Neuronal stem cell (in vitro differentiated cells): ENCODE results near the gene PTPN12.

Experiments used
- DNase-seq: peaks from one replicate; pipeline ENCODE4 v3.0.0-alpha.2; 2013; ENCODE audit warnings: low spot score
- H2AFZ ChIP-seq: one replicate; pipeline ENCODE4 v1.6.1; 2013; ENCODE audit warnings: mild to moderate bottlenecking, low read length, inconsistent platforms
- H2AK5ac ChIP-seq: 2 replicates; pipeline ENCODE4 v1.6.1; 2013; ENCODE audit warnings: low read depth, mild to moderate bottlenecking, inconsistent platforms, low read length, moderate library complexity, mixed read lengths
- H2BK120ac ChIP-seq: 2 replicates; pipeline ENCODE4 v1.6.1; 2013; ENCODE audit warnings: low read depth, mild to moderate bottlenecking, inconsistent platforms, low read length, moderate library complexity, mixed read lengths
- H2BK12ac ChIP-seq: one replicate; pipeline ENCODE4 v1.6.1; 2013; ENCODE audit warnings: low read length, inconsistent platforms
- H2BK15ac ChIP-seq: 2 replicates; pipeline ENCODE4 v1.6.1; 2013; ENCODE audit warnings: mild to moderate bottlenecking, low read length, inconsistent platforms, mixed read lengths
- H2BK5ac ChIP-seq: one replicate; pipeline ENCODE4 v1.6.1; 2013; ENCODE audit warnings: inconsistent platforms, mild to moderate bottlenecking, low read length, moderate library complexity
- H3K14ac ChIP-seq: one replicate; pipeline ENCODE4 v1.6.1; 2013; ENCODE audit warnings: low read length, inconsistent platforms
- H3K18ac ChIP-seq: 2 replicates; pipeline ENCODE4 v1.6.1; 2013; ENCODE audit warnings: low read length, inconsistent platforms
- H3K23ac ChIP-seq: 2 replicates; pipeline ENCODE4 v1.6.1; 2013; ENCODE audit warnings: low read depth, mild to moderate bottlenecking, mixed read lengths, low read length, inconsistent platforms; ENCODE audit not compliant: poor library complexity
- H3K27ac ChIP-seq: replicated peaks from 3 replicates; pipeline ENCODE4 v1.5.1; 2013; ENCODE audit warnings: low read length, inconsistent platforms
- H3K27me3 ChIP-seq, 3 experiments: 2 replicates each; pipeline ENCODE4 v1.6.1; 2013; ENCODE audit warnings: low read length in 3 of 3, mild to moderate bottlenecking in 2 of 3, inconsistent platforms in 1 of 3, low read depth in 1 of 3, mixed read lengths in 1 of 3, moderate library complexity in 1 of 3; ENCODE audit not compliant: control insufficient read depth in 3 of 3, insufficient read depth in 3 of 3
- H3K36me3 ChIP-seq, 2 donors: replicated peaks in 1 of 2; 2 replicates each; pipeline ENCODE4 v1.6.1; 2013; ENCODE audit warnings: low read length in 2 of 2; ENCODE audit not compliant: control insufficient read depth in 2 of 2, insufficient read depth in 2 of 2
- H3K4ac ChIP-seq: 2 replicates; pipeline ENCODE4 v1.6.1; 2013; ENCODE audit warnings: inconsistent platforms, mild to moderate bottlenecking, low read length, moderate library complexity
- H3K4me1 ChIP-seq, 2 donors: 1 replicate in 1 of 2; 2 replicates in 1 of 2; pipeline ENCODE4 v1.6.1; 2013; ENCODE audit warnings: low read length in 2 of 2, low read depth in 1 of 2; ENCODE audit not compliant: control insufficient read depth in 2 of 2, insufficient read depth in 1 of 2
- H3K4me2 ChIP-seq: one replicate; pipeline ENCODE4 v1.6.1; 2013; ENCODE audit warnings: mild to moderate bottlenecking, low read length, inconsistent platforms; ENCODE audit not compliant: insufficient read depth, poor library complexity, severe bottlenecking
- H3K4me3 ChIP-seq, 2 donors: 2 replicates each; pipeline ENCODE4 v1.5.1; 2013; ENCODE audit warnings: low read length in 2 of 2, mild to moderate bottlenecking in 2 of 2, inconsistent platforms in 1 of 2, moderate library complexity in 1 of 2
- H3K79me1 ChIP-seq: one replicate; pipeline ENCODE4 v1.6.1; 2013; ENCODE audit warnings: low read depth, mild to moderate bottlenecking, inconsistent platforms, low read length, moderate library complexity
- H3K9ac ChIP-seq: one replicate; pipeline ENCODE4 v1.6.1; 2013; ENCODE audit warnings: mild to moderate bottlenecking, low read depth, low read length, inconsistent platforms; ENCODE audit not compliant: poor library complexity
- H3K9me3 ChIP-seq, 2 donors: replicated peaks in 1 of 2; 2 replicates each; pipeline versions ENCODE3 to v1.6.1; 2013; ENCODE audit warnings: low read length in 2 of 2, mild to moderate bottlenecking in 2 of 2, inconsistent platforms in 1 of 2, low read depth in 1 of 2, mixed read lengths in 1 of 2, moderate library complexity in 1 of 2; ENCODE audit not compliant: control insufficient read depth in 2 of 2, insufficient read depth in 1 of 2
- H4K8ac ChIP-seq: one replicate; pipeline ENCODE4 v1.6.1; 2013; ENCODE audit warnings: low read depth, mild to moderate bottlenecking, inconsistent platforms, low read length, moderate library complexity
- H4K91ac ChIP-seq: one replicate; pipeline ENCODE4 v1.6.1; 2013; ENCODE audit warnings: low read length, low read depth, mild to moderate bottlenecking, inconsistent platforms; ENCODE audit not compliant: poor library complexity
- WGBS, 2 donors: extraction: QIAGEN DNeasy Blood & Tissue Kit; methylation state at CpG; one replicate each; pipeline ENCODE4 v1.1.7; 2013; ENCODE audit warnings: missing lambda C conversion rate in 2 of 2, mixed read lengths in 1 of 2; ENCODE audit not compliant: insufficient read length in 2 of 2, insufficient replicate concordance in 1 of 2; ENCODE audit errors: extremely low coverage in 2 of 2; 5-methylcytosine and 5-hydroxymethylcytosine counted together

Gene PTPN12

DNA sequence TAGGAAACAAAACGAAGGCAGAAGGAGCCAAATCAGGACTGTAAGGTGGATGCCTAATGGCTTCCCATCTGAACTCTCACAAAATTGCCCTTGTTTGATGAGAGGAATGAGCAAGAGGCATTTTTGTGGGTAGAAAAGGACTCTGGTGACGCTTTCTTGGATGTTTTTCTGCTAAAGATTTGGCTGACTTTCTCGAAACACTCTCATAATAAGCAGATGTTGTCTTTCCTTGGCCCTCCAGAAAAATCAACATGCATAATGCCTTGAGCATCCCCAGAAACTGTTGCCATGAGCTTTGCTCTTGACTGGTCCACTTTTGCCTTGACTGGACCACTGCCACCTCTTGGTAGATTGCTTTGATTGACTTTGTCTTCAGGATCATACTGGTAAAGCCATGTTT is 13.5 kb downstream of the PTPN12 start:
- no peak overlapping the region for H3K4me3 ChIP-seq
- WGBS, 2 donors = no CpG with 5 or more reads among the region's 3 CpGs
- no peak overlapping the region for H4K8ac ChIP-seq
- peaks cover 4 to 82% of the 10 kb centered on the region in 2 donors for H3K36me3 ChIP-seq
- H3K9ac ChIP-seq = no peak overlapping the region
- H3K4me2 ChIP-seq = no peak overlapping the region
- H2BK15ac ChIP-seq = no peak overlapping the region
- H4K91ac ChIP-seq = no peak overlapping the region
- H3K23ac ChIP-seq = no peak overlapping the region
- no peak overlapping the region for H2BK12ac ChIP-seq
- no peak overlapping the region for H2BK5ac ChIP-seq
- H3K27ac ChIP-seq = no peak overlapping the region
- no peak overlapping the region for H3K4ac ChIP-seq
- H3K79me1 ChIP-seq = peaks cover 3% of the 10 kb centered on the region
- H3K18ac ChIP-seq = no peak overlapping the region
- DNase-seq = no peak
- no peak overlapping the region for H2AFZ ChIP-seq
- H3K9me3 ChIP-seq = peaks cover 2 to 28% of the 10 kb centered on the region in 2 donors
- no peak overlapping the region for H2BK120ac ChIP-seq
- H2AK5ac ChIP-seq = no peak overlapping the region
- H3K27me3 ChIP-seq = no peaks in the 10 kb centered on the region
- no peak overlapping the region for H3K14ac ChIP-seq
- H3K4me1 ChIP-seq = no peaks in the 10 kb centered on the region

DNA sequence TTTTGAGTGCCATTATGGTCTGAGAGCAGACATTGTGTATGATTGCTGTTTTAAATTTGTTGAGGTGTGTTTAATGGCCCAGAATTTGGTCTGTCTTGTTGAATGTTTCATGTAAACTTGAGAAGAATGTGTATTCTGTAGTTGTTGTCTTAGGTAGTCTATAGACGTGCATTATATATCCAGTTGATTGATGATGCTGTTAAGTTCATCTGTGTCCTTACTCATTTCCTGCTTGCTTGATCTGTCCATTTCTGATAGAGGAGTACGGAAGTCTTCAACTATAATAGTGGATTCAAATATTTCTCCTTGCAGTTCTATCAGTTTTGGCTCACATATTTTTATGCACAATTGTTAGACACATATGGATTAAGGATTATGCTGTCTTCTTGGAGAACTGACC is 16.0 kb downstream of the PTPN12 start:
- Histone ChIP-seq H3K27me3 (no peaks in the 10 kb centered on the region), H3K9me3 (peaks cover 2 to 27% of the 10 kb centered on the region in 2 donors), H3K14ac (no peak overlapping the region), H2BK120ac (no peak overlapping the region), H3K4me1 (no peaks in the 10 kb centered on the region), H3K18ac (no peak overlapping the region), H4K91ac (no peak overlapping the region), H3K4me3 (no peak overlapping the region), H3K4me2 (no peak overlapping the region), H3K79me1 (peaks cover 6% of the 10 kb centered on the region), H2BK5ac (no peak overlapping the region), H2AFZ (no peak overlapping the region), H3K36me3 (peaks cover 9 to 79% of the 10 kb centered on the region in 2 donors), H2AK5ac (no peak overlapping the region), H2BK12ac (no peak overlapping the region), H3K23ac (no peak overlapping the region), H4K8ac (no peak overlapping the region), H3K4ac (no peak overlapping the region), H2BK15ac (no peak overlapping the region), H3K27ac (no peak overlapping the region), H3K9ac (no peak overlapping the region)
- no peak for DNase-seq
- whole genome bisulfite sequencing, 2 donors = no CpG with 5 or more reads among the region's 2 CpGs

DNA sequence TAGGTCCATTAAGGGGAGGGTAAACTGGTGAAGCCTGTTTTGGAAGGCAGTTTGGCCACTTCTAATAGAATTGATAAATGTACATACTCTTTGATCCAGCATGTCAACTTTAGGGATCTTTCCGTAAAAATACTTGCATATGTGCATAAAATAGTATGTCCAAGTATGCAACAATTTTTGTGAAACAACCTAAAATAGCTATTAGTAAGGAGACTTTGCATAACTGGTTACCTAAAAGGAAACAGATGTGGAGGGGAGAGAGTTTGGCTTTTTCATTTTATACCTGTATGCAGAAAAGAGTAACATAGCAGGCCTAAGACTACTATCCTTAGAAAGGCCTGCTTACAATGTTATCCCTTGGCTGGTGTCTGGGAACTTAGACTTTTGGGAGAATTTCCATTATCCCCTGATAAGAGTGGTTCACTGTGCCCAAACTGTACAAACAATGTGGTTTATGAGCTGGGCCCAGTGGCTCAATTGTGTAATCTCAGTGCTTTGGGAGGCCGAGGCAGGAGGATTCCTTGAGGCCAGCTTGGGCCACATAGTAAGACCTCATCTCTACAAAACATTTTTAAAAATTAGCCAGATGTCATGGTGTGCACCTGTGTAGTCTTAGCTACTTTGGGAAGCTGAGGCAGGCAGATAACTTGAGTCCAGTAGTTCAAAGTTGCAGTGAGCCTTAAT is 21.3 kb downstream of the PTPN12 start:
- Histone ChIP-seq H4K91ac (no peak overlapping the region), H3K4ac (no peak overlapping the region), H3K27ac (no peak overlapping the region), H3K9me3 (peaks cover 2 to 28% of the 10 kb centered on the region in 2 donors), H3K4me3 (no peak overlapping the region), H3K27me3 (no peaks in the 10 kb centered on the region), H3K23ac (no peak overlapping the region), H2BK12ac (no peak overlapping the region), H3K14ac (no peak overlapping the region), H2BK15ac (no peak overlapping the region), H3K79me1 (peaks cover 4% of the 10 kb centered on the region), H2AFZ (no peak overlapping the region), H3K4me2 (no peak overlapping the region), H3K4me1 (no peaks in the 10 kb centered on the region), H2BK120ac (no peak overlapping the region), H2AK5ac (no peak overlapping the region), H4K8ac (no peak overlapping the region), H3K36me3 (peaks cover 8 to 50% of the 10 kb centered on the region in 2 donors), H3K18ac (no peak overlapping the region), H2BK5ac (no peak overlapping the region), H3K9ac (no peak overlapping the region)
- WGBS, 2 donors = no CpG with 5 or more reads among the region's 2 CpGs
- DNase-seq = no peak

DNA sequence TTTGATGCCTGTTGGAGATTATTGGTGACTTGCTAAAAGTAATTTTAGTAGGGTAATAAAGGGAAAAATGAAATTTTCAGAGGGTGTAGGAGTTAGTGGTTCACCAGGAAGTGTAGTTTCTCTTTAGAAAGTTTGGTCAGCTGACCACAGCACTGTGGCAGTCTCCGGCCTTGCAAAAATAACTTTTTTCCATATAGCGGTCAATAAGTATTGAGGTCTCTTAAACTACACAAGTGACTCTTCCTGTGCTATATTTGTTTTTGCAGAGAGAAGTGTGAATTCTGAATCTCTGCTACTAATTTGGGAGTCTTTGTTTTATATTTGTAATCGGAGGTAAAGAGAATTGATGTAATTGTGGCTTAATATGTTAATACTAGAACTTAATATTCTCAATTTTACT is 24.3 kb downstream of the PTPN12 start:
- H3K79me1 ChIP-seq = peaks cover under 1% of the 10 kb centered on the region
- no peak overlapping the region for H2BK120ac ChIP-seq
- H3K4me2 ChIP-seq = no peak overlapping the region
- peaks cover 0 to 1% of the 10 kb centered on the region in 2 donors for H3K4me1 ChIP-seq
- H4K91ac ChIP-seq = no peak overlapping the region
- H3K9me3 ChIP-seq = peaks cover 0 to 9% of the 10 kb centered on the region in 2 donors
- H3K27ac ChIP-seq = no peak overlapping the region
- H3K18ac ChIP-seq = no peak overlapping the region
- no peak overlapping the region for H3K9ac ChIP-seq
- no peak overlapping the region for H2BK12ac ChIP-seq
- no peak for DNase-seq
- WGBS, 2 donors = no CpG with 5 or more reads among the region's 3 CpGs
- H3K4me3 ChIP-seq = no peak overlapping the region
- H3K27me3 ChIP-seq = no peaks in the 10 kb centered on the region
- peaks cover under 1 to 42% of the 10 kb centered on the region in 2 donors for H3K36me3 ChIP-seq
- no peak overlapping the region for H2BK15ac ChIP-seq
- no peak overlapping the region for H2AFZ ChIP-seq
- H2BK5ac ChIP-seq = no peak overlapping the region
- no peak overlapping the region for H3K14ac ChIP-seq
- no peak overlapping the region for H2AK5ac ChIP-seq
- H3K23ac ChIP-seq = no peak overlapping the region
- H3K4ac ChIP-seq = no peak overlapping the region
- H4K8ac ChIP-seq = no peak overlapping the region
